Esophagus muscularis mucosa (tissue), 4 donors: Measurements from ENCODE around the gene GTF2A2.

Experiments used
- EP300 ChIP-seq: sonication (generic); formaldehyde crosslinking; IDR thresholded peaks from one replicate; pipeline ENCODE4 v1.6.1; 2017; ENCODE audit warnings: antibody characterized with exemption
- POLR2A ChIP-seq: fragments of 450-650 bp; IDR thresholded peaks from one replicate; pipeline ENCODE4 v1.6.1; 2017; ENCODE audit warnings: antibody characterized with exemption, moderate library complexity, mild to moderate bottlenecking, low read depth
- POLR2AphosphoS5 ChIP-seq, 2 donors: sonication (generic); formaldehyde crosslinking; IDR thresholded peaks; one replicate each; pipeline ENCODE4 v1.6.1; 2017; ENCODE audit warnings: antibody characterized with exemption in 2 of 2
- TF ChIP-seq, protein P1 (sequence below), 3 experiments: fragments of 200-600 bp in 2 of 3; fragments of 450-650 bp in 1 of 3; sonication (generic) in 2 of 3; IDR thresholded peaks; one replicate each; pipeline ENCODE4 v1.5.1; 2017 to 2019; ENCODE audit warnings: antibody characterized with exemption in 3 of 3, mild to moderate bottlenecking in 2 of 3, moderate library complexity in 1 of 3

DNA sequence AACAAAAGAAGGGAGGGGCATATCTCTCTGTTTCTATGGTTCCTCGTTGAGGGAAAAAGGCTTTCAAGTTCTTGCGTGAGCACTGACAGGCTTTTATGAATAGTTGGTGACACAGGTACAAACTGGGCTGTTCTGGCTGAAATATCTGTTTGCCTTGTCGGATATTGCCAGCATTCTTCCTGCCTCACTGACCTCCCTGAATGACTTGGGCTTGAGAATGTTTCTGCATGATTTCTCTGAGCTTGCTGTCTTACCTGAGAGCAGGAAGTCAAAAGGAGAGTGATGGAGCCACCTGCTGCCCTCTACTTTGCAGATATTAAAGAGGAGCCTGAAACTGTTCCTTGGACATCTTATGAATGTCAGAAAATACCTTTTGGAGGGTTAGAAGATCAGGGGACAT is 40.9 kb downstream of the GTF2A2 start:
- TF ChIP-seq, protein P1, sequence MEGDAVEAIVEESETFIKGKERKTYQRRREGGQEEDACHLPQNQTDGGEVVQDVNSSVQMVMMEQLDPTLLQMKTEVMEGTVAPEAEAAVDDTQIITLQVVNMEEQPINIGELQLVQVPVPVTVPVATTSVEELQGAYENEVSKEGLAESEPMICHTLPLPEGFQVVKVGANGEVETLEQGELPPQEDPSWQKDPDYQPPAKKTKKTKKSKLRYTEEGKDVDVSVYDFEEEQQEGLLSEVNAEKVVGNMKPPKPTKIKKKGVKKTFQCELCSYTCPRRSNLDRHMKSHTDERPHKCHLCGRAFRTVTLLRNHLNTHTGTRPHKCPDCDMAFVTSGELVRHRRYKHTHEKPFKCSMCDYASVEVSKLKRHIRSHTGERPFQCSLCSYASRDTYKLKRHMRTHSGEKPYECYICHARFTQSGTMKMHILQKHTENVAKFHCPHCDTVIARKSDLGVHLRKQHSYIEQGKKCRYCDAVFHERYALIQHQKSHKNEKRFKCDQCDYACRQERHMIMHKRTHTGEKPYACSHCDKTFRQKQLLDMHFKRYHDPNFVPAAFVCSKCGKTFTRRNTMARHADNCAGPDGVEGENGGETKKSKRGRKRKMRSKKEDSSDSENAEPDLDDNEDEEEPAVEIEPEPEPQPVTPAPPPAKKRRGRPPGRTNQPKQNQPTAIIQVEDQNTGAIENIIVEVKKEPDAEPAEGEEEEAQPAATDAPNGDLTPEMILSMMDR (IDR thresholded peaks at IDR 0.05): no peak
- TF ChIP-seq EP300: no peak
- TF ChIP-seq POLR2A: no peak
- TF ChIP-seq POLR2AphosphoS5 (IDR thresholded peaks at IDR 0.05): no peak
